Activated effector memory CD4-positive, alpha-beta T cell treated with anti-CD3 and anti-CD28 coated beads, Interleukin-2, amount 50 U/mL, for 16 hours (primary cell): Measurements from ENCODE around the gene RAB36.

ENCODE experiments used
- DNase-seq: peaks from one replicate; pipeline ENCODE4 v3.0.0-alpha.2; 2020

RAB36 gene

DNA sequence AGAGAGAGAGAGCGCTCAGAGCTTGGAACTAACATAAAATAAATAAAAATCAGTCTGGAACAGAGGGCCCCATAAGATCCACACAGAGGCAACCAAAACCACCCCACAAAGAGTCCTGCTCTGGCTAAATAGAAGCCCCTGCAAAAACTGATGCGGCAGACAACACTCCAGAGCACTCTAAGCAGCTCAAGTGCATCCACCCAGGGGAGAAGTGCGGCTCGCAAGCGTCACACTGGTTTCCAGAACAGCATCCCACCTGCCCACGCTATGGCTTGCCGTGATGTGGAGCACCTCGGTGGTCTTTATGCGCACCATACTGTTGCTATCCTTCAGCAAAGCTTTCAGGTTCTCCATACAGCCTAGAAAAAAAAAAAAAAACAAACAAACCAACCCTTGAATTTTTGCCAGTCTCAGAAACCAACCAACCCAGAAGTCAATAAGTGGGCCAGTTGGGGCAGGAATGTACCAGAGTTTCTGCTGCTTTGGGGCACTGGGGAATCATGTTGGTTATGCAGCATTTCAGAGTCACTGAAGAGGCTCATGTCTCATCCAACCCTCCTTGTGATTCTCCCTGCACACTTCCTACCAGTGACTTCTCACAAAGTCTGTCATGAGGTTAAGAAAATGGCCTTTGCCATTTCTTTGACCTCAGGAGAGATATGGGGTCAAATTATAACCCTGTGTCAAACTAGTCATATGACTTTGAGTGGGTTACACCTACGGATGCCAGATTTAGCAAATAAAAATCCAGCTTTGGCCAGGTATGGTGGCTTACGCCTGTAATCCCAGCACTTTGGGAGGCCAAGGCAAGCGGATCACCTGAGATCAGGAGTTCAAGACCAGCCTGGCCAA is 6.5 kb upstream of the RAB36 start:
- DNase-seq: no peak

DNA sequence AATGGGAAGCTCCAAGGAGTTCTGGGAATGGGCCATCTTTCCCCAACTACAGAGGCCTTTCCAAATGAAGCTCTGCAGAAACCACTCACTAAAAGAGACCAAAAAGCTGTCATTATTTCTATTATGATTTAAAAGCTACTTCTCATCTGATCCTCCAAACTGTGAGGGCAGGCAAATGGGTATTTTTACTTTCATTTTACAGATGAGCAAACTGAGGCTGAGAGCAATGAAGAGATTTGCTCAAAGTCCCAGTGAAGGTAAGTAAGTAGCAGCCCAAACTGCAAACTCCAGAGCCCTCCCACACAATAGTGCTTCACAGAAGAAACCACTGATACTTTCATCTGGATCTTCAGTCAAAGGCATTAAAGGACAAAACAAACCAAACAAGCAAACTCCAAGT is 4.9 kb upstream of the RAB36 start:
- no peak for DNase-seq

DNA sequence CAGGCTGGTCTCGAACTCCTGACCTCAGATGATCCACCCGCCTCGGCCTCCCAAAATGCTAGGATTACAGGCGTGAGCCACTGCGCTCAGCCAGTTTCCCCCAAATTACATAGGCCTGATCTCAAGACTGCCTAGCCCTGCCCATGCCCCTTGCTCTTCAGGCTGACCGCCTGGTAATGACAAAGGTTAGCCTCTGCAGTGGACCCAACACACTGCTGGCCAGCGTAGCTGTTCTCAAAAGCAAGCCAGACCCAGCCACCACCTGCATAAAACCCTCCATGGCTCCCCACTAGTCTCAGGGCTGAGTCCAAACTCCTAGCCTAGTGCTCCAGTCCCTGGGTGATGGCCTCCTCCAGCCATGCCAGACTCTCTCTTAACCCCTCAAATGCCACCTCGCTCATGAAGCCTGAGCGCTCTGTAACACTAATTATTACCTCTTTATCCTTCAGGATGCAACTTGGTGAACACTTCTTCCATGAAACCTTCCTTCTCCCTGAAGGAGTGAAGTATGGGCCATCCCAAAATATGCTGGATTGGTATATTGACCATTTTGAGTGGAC is 2.7 kb upstream of the RAB36 start:
- no peak for DNase-seq

DNA sequence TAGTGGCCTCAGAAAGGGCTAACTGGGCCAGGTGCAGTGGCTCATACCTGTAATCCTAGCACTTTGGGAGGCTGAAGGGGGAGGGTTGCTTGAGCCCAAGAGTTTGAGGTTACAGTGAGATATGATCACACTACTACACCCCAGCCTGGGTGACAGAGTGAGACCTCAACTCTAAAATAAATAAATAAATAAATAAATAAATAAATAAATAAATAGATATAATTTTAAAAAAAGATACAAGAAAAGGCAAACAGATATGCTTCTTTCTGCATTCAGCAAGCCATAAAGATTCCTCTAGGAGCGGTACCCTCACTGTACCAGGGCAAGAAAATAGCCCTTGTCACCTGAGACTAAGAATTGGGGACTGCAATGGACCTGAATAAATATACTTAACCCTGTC is 2.2 kb upstream of the RAB36 start:
- DNase-seq: no peak

DNA sequence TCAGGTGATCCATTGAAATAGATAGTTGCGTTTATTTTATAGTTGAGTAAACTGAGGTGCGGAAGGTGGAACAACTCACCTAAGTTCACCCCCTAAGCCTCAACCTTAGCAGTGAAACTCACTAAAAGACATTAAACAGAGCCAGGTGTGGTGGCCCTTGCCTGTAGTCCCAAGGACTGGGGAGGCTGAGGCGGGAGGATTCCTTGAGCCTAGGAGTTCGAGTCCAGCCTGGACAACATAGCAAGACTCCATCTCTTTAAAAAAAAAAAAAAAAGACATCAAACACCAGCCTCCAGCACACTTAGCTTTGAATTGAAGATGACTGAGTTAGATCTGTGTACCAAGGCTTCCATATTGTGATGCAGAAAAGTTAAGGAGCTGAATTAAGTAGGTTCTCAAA is 845 bp upstream of the RAB36 start:
- DNase-seq: no peak

DNA sequence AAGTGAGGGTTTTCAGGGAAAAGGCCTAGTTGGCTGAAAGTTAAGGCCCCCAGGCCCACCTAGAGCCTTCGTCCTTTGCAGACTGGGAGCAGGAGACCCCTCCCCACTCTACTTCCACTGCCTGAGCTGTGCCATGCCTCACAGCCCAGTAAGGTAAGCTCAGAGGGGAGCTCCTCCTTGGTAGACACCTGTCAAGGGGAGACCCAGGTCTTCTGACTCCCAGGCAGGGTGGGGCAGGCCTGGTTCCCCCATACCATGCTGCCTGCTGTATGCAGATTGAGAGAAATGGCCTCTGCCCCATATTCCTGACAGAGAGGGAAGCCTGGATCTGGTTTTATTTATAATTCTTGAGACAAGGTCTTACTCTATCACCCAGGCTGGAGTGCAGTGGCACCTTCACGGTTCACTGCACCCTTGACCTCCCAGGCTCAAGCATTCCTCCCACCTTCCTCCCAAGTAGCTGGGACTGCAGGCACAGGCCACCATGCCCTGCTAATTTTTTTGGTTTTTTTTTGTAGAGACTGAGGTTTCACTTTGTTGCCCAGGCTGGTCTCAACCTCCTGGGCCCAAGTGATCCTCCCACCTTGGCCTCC is 697 bp downstream of the RAB36 start:
- no peak for DNase-seq

DNA sequence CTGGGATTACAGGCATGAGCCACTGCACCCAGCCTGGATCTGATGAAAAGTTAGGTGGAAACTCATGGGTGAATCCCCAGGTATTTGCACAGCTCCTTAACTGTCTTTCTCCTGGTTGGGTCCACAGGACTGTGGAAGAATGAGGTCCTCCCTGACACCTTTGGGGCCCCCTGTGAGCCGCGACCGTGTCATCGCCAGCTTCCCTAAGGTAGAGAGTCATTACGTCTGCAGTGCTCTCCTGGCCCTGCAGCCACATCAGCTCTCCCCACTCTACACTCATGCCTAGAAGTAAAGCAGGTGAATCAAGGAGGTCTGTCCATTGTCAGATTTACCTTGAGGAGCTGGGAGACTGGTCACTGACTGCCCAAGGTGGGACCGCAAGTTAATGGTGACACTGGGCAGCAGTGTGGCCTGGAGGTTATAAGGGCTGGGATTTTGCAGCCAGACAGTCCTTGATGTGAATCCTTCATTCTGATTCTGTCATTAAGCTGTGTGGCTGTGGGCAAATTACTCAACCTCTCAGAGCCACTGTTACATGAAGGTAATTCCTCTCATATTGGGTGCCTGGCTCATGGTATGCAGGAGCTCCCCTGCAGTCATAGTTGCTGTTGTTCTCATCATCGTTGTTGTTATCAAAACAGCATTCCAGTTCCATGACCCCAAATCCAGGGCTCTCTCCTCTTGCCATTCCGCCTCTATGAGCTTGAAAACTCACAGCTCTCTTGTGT is 1.4 kb downstream of the RAB36 start:
- DNase-seq: no peak

DNA sequence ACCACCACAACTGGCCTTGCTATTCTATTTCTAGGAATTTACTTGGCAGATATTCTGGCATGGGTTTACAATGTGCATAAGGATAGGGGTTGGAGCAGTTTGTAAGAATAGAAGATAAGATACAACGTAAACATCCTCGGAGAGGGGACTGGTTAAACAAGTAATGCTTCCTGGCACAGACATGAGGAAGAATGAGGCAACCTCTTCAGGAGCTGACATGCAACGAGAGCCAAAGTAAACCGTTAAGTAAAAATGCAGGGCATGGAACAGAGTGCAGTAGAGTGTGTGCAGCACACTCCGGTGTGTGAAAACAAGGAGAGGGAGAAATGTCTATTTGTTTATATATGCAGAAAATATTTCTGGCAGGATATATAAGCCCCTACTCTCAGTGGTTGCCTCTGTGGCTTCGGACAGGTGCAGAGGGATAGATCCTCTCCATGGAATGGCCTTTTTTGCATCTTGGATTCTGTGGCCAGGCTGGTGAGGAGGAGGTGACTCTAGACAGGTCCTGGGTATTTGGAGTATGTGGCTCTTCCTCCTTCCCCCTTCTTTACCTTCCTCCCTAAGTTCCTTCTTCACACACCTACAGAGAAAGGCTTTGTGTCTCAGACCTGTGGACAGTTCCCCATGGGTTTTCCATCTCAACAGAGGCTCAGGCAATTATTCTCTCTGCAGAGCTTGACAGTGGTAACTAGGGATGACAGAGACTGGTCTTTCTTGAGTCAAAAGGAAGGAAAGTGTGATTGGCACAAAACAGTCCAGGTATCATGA is 2.5 kb downstream of the RAB36 start:
- no peak for DNase-seq

DNA sequence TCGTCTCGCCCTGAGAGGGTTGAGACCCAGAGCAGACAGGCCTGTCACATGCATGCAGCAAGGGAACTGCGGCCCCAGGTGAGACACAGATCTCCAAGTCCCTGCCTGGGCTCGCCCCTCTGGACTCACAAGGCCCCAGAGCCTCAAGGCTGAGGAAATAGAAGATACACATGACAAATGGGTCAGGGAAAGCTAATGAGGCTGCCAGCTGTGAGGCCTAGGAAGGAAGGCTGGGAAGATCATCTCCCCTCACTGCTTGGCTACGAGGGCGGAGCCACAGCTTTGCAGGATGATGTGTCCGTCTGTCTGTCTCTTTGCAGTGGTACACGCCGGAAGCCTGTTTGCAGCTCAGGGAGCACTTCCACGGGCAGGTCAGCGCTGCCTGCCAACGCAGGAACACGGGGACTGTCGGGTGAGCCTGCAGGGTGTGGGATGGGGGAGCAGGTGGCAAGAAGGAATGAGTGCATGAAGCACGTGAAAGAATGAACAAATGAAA is 4.5 kb downstream of the RAB36 start:
- no peak for DNase-seq

DNA sequence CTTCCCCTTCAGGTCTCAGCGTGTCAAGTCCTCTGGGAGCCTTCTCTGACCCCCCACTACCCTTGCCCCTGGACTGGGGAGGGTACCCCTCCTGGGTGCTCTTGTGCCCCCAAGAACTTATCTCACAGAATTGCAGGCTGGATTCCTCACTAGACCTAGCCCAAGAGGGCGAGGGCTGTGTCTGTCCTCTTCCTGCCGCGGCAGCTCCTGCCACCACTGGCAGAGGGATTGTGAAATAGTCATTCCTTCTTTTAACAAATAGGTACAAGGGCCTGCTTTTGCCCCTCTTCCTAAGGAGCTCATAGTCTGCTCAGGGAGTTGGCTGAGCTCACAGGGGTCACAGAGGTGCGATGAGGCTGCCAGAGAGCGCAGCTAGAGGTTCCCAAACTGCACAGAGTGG is 5.5 kb downstream of the RAB36 start:
- DNase-seq: no peak

DNA sequence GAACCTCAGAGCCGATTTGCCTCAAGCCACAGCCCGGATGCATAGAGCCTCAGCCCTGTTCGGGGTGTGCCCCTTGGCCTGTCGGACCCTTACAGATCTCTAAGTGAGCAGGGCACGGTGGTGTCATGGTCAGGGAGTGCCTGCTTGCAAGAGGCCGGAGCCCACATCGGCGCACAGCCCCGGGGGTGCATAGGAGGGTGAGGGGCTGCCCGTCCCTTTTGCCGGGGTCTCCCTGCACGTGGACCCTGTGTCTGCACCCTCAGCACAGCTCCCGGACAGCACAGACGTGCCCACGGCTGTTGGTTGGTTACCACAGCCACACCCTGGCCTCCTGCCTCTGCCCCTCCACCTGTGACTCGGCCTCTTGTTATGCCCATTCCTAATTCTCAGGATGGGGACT is 6.5 kb downstream of the RAB36 start:
- DNase-seq: no peak

DNA sequence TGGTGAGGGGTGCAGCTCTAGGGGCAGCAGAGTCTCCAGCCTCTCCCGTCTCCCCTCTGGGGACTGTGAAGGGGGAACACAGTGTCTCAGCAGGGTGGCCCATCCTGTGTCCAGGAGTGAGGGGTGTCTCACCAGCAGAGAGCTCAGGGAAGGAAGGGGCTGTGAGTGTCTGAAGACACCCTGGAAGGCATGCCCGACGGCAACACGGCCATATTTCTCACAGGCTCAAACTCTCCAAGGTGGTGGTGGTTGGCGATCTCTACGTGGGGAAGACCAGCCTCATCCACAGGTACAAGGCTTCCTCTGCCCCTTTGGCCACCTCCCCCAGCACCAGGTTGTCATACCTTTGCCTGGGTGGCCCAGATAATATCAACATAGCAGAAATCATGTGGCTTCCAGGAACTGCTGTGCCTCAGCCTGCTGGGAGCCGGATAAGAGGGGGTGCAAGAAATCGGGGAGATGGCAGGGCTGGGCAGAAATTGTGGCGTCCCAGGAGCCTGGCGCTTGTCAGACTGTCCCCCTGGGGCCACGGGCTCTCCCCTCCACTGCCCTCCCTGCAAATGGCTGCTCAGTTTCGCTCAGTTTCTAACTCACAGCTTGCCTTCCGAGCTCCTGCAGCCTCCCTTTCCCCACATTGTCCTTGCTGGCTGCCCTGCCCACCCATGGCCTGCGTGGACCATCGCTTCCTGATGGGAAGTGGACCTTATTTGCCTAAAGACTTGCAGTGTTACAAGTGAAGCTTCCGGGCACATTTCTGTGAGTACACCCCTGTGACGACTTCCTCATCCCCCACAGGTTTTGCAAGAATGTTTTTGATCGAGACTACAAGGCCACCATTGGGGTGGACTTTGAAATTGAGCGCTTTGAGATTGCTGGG is 7.2 kb downstream of the RAB36 start:
- no peak for DNase-seq

DNA sequence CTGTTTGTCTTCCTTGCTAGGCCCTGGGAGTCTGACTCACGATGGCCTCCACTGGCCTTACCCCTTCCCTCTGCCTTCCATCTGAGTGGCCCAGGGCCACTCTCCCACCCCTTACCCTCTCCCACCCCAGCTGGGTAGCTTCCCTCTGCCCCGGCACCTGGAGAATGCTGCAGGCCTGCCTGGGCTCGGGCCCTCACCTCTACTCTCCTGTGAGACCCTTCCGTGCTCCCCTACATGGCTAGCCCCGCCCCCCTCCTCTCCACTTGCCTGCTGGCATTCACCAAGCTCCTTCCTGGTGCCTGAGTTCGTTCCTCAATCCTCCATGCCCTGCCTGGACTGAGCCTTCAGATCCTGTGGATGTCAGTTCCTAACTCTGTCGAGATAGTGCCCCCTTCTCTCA is 8.7 kb downstream of the RAB36 start:
- no peak for DNase-seq

DNA sequence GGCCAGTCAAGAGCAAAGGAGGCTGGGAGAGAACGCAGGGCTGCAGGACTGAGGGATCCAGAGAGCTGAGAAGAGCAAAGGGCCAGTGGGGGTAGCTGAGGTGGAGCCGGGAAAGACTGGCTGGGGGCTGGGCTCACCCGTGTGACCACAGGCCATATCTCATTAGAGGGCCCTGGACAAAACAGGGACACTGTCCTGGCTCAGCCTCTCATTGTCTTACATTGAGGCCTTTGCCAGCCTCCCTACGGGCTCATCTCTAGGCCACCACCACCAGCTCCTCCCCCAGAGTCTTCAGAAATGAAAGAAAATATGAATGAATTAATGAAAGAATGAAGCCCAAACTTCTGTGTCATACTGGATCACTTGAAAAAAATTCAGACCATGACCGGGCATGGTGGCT is 9.2 kb downstream of the RAB36 start:
- no peak for DNase-seq

DNA sequence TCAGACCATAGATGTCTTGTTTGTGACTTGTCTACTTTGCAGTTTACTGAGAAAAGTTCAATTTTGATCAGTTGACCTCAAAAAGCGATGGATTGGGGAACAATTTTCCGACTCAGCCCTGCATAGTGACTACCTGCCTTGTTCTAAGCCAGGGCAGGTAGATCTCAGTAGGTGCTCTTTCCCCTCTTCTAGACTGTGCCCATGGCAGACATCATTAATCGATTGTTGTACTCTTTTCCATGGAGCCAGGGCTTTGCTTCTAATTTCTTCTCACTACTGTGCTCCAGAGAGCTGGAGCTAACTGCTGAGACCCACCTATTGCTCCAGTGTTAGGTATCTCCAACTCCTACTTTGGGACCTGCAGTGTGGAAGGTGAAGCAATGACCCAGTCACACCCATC is 9.9 kb downstream of the RAB36 start:
- no peak for DNase-seq

DNA sequence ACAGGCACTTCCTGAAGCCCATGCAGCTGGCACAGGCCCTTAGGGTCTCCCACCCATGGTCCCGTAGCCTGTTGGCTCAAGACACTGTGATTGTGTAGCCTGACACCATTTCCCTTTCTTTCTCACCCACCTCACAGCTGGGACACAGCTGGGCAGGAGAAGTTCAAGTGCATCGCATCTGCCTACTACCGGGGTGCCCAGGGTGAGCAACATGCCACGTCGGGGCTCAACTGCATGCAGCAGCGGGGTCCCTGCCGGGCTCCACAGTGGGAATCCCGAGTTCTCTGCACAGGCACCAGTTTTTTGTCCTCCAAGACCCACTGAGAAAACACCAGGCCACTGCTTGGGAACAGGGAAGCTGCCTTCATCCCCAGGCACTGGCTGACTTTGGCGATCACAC is 10.6 kb downstream of the RAB36 start:
- no peak for DNase-seq

DNA sequence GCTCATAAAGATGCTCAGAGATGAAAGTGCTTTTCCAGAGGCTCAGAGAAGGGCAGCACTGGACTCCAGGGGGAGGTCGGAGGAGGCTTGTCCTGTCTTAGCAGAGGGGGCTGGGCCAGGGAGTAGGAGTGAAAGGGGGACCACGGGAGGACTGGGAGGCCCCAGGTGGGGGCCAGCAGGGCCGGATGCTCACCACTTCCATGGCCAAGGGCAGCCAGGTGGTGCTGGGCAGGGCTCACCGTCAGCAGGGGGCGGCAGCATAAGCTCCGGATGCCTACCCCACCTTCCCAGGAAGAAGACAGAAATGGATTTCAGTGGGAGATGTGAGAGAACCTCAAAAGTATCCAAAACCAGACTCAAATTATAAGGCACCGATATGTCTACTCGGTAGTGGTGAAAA is 11.0 kb downstream of the RAB36 start:
- no peak for DNase-seq

DNA sequence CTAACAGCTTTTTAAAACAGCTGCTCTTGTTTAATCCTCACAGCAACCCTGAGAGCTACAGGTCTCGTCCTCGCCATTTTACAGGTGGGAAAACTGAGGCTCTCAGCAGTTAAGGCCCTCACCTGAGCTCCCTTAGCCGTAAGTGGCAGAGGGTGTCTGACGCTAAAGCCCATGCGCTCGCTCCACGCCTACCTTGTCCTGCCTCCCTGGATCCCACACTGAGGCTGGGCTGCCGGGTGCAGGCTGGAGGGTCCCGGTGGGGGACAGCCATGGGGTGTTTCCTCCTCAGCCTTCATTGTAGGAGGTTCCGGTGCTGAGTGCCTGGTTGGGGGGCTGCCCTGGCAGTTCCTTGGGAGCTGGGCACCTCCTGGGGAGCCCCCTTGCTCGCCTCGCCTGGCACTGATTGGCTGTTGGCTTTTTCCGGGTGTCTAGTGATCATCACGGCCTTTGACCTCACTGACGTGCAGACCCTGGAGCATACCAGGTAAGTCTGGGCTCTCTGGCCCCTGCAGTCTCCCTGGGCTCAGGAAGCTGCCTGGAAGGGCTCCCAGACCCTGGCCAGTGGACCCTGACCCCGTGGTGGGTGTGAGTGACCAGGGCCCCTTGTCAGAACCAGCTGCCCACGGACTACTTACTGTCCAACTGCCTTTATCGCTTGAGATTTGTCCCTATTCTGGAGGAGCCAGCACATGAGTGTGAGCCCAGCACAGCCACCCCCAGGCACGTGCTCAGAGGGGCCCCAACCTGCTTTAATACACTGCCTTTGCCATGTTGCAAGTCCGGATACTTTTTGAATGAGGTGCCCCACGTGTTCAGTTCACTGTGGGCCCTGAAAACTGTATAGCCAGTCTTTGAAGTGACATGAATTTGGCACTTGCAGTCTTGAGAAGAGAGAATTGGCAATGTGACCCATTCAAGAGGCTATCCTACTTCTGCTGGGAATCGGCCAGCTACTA is 12.6 kb downstream of the RAB36 start:
- DNase-seq: no peak

DNA sequence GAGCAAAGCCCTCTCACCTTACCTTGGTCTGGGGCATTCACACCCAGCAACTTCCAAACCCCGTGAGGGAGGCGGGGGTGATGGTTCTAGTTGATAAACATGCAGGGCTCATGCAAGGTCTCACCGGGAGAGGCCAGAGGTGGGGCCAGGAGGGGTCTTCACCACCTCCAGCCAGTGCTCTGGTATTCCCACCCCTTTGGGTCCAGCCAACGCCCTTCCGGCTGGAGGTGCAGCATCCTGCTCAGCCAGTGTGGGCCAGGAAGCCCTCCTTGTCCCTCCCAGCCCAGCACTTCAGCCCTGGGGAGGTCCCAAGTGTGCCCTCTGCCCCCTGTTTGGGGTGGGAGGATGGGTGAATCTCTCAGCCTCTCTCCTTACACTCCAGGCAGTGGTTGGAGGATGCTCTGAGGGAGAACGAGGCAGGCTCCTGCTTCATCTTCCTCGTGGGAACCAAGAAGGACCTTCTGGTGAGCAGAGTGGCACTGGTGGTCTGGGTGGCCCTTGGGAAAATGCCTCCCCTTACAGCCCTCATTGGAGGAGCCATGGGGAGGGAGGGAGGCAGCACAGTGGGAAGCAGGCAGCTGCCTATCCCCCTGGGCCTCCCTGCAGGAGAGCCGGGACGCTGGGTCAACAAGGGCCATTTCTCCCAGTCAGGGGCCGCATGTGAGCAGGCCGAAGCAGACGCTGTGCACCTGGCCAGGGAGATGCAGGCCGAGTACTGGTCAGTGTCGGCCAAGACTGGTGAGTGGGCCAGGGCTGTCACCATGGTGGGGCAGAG is 13.4 kb downstream of the RAB36 start:
- no peak for DNase-seq

DNA sequence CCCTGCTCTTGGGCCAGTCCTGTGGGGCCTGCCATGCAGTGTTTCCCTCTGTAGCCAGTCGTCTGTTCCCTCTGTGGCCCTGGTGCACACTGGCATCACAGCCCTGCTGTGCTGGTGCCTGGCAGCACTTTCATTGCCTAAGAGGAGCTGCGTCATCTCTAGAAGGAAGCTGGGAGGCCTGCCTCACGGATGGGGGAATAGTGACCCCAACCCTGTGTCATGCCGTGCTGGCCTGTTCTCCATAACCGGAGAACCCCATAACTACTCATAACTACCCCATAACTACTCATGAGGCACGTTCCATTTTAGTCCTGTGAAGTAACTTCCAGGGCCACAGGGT is 14.0 kb downstream of the RAB36 start:
- no peak for DNase-seq
